Neural cell (in vitro differentiated cells): ENCODE data around the gene SLCO2A1. TPM values are rescaled to one million over a fixed set of nuclear protein-coding genes. Genes with fewer than 3 reads are reported as not detected.

Source experiments
- H2AFZ ChIP-seq: fragments of 200-600, 300-800 bp; sonication (generic), shearing (Covaris generic); 2 replicates; pipeline ENCODE4 v1.6.0; 2014; ENCODE audit warnings: low read depth, mild to moderate bottlenecking, antibody characterized with exemption, low read length, moderate library complexity
- H3F3A ChIP-seq: fragments of 200-600 bp; shearing (Covaris generic); 2 replicates; pipeline ENCODE4 v1.6.1; 2016; ENCODE audit warnings: mild to moderate bottlenecking, moderate library complexity, mixed read lengths, antibody characterized with exemption, low read length; ENCODE audit not compliant: insufficient read depth, poor library complexity, severe bottlenecking
- H3K27ac ChIP-seq: fragments of 200-600, 300-800 bp; sonication (generic), shearing (Covaris generic); 2 replicates; pipeline ENCODE4 v1.5.1; 2014; ENCODE audit warnings: mild to moderate bottlenecking, low read length, moderate library complexity
- H3K27me3 ChIP-seq: fragments of 300-800, 200-600 bp; sonication (generic), shearing (Covaris generic); 2 replicates; pipeline ENCODE4 v1.6.0; 2014; ENCODE audit warnings: mild to moderate bottlenecking, low read depth, low read length, moderate library complexity; ENCODE audit not compliant: insufficient read depth
- H3K36me3 ChIP-seq: fragments of 300-800, 200-600 bp; sonication (generic), shearing (Covaris generic); 2 replicates; pipeline ENCODE4 v1.5.1; 2014; ENCODE audit warnings: mild to moderate bottlenecking, antibody characterized with exemption, low read length, moderate library complexity; ENCODE audit not compliant: insufficient read depth
- H3K4me2 ChIP-seq: fragments of 300-800, 200-600 bp; sonication (generic), shearing (Covaris generic); 2 replicates; pipeline ENCODE4 v1.6.0; 2014; ENCODE audit warnings: mild to moderate bottlenecking, low read length
- H3K4me3 ChIP-seq: fragments of 300-800, 200-600 bp; sonication (generic), shearing (Covaris generic); 2 replicates; pipeline ENCODE4 v1.5.1; 2014; ENCODE audit warnings: mild to moderate bottlenecking, low read length, moderate library complexity
- H3K79me2 ChIP-seq: fragments of 200-600 bp; shearing (Covaris generic); replicated peaks from 2 replicates; pipeline ENCODE4 v1.6.0; 2014; ENCODE audit warnings: mild to moderate bottlenecking, low read length, moderate library complexity; ENCODE audit not compliant: insufficient read depth
- H3K9ac ChIP-seq: fragments of 300-800, 200-600 bp; sonication (generic), shearing (Covaris generic); 2 replicates; pipeline ENCODE4 v1.6.1; 2016; ENCODE audit warnings: mild to moderate bottlenecking, low read length, mixed read lengths
- H3K9me2 ChIP-seq: fragments of 200-600 bp; shearing (Covaris generic); 2 replicates; pipeline ENCODE4 v1.6.1; 2016; ENCODE audit warnings: mild to moderate bottlenecking, low read length, mixed read lengths; ENCODE audit not compliant: insufficient read depth
- H3K9me3 ChIP-seq: fragments of 200-600, 300-800 bp; sonication (generic), shearing (Covaris generic); 2 replicates; pipeline ENCODE4 v1.6.1; 2016; ENCODE audit warnings: mild to moderate bottlenecking, mixed run types, low read length, moderate library complexity, mixed read lengths
- H4K20me1 ChIP-seq: fragments of 200-600 bp; shearing (Covaris generic); 2 replicates; pipeline ENCODE4 v1.6.1; 2016; ENCODE audit warnings: mild to moderate bottlenecking, mixed run types; ENCODE audit not compliant: insufficient read depth
- EP300 ChIP-seq: fragments of 450-650 bp; conservative IDR thresholded peaks from 2 replicates; pipeline ENCODE4 v1.6.1; 2014; ENCODE audit warnings: antibody characterized with exemption, mild to moderate bottlenecking, moderate library complexity; ENCODE audit not compliant: poor library complexity, severe bottlenecking
- EZH2 ChIP-seq: fragments of 200-600, 300-800 bp; shearing (Covaris generic), sonication (generic); IDR thresholded peaks from 2 replicates; pipeline ENCODE4 v1.6.1; 2014; ENCODE audit warnings: antibody characterized with exemption, low read length, borderline replicate concordance, mild to moderate bottlenecking; ENCODE audit not compliant: insufficient read depth, poor library complexity, severe bottlenecking
- MXI1 ChIP-seq: fragments of 450-650 bp; conservative IDR thresholded peaks from 2 replicates; pipeline ENCODE4 v1.6.1; 2014; ENCODE audit warnings: antibody characterized with exemption, mild to moderate bottlenecking; ENCODE audit not compliant: poor library complexity, severe bottlenecking
- POLR2AphosphoS5 ChIP-seq: IDR thresholded peaks from 2 replicates; pipeline ENCODE4 v1.6.1; 2012
- RAD21 ChIP-seq: fragments of 450-650 bp; conservative IDR thresholded peaks from 2 replicates; pipeline ENCODE4 v1.6.1; 2014; ENCODE audit warnings: antibody characterized with exemption, mild to moderate bottlenecking, moderate library complexity
- SMC3 ChIP-seq: fragments of 450-650 bp; conservative IDR thresholded peaks from 2 replicates; pipeline ENCODE4 v1.6.1; 2014; ENCODE audit warnings: antibody characterized with exemption, mild to moderate bottlenecking, moderate library complexity; ENCODE audit not compliant: poor library complexity
- TAF1 ChIP-seq: IDR thresholded peaks from 2 replicates; pipeline ENCODE4 v1.6.1; 2012; ENCODE audit warnings: low read depth
- polyA plus RNA-seq: library from polyadenylated mRNA; depleted of rRNA; stranded (reverse); fragments of >200 nt; gene quantifications from 2 replicates; pipeline ENCODE4 v1.2.3, GENCODE V29; 2014
- TF ChIP-seq, protein P1 (sequence below): IDR thresholded peaks from 2 replicates; pipeline ENCODE4 v1.6.1; 2012; ENCODE audit warnings: borderline replicate concordance
- TF ChIP-seq, protein P2 (sequence below): fragments of 450-650 bp; IDR thresholded peaks from 2 replicates; pipeline ENCODE4 v1.5.1; 2014; ENCODE audit warnings: antibody characterized with exemption, mild to moderate bottlenecking, moderate library complexity; ENCODE audit not compliant: poor library complexity, severe bottlenecking

Gene SLCO2A1
- polyA plus RNA-seq, 1 donor from 2014 or later: not detected

DNA sequence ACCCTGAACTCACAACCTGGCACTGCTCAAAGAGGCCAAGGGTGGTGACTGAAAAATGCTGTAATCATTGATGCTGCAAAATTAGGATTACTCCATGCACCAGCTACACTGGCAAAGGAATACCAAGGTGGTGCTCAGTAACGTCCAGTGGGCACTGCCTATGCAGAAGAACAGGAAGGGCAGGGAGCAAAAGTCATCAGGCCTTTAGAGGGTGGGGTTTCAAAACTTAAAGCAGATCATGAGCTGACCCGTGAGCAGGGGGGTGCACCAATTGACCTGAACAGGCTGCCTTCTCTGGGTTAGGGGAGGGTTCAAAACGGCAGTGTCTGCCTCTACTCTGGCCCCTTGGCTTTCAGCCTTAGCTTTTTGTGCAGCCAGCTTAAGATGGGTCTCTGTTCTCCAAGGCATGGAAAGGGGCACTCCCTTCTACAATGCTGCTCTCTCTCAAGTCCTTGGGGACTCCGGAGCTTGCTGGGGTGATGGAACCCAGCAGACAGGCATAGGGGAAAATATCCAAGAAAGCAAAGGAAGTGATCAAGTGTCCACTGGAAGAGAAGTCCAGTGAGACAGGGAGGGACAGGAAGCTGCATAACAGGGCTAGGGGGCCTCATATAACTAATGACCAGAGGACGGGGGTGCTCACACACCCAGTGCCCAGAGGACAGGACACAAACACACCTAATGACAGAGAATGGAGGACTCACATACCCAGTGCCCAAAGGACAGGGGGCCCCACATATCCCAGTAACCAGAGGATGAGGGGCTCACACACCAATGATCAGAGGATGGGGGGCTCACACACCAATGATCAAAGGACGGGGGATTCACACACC, 145.5 kb downstream of the SLCO2A1 start:
- no peaks in the 10 kb centered on the region for H3K9me2 ChIP-seq
- peaks cover 7% of the 10 kb centered on the region for H3K36me3 ChIP-seq
- no peaks in the 10 kb centered on the region for H4K20me1 ChIP-seq
- H2AFZ ChIP-seq: no peak overlapping the region
- no peaks in the 10 kb centered on the region for H3K9me3 ChIP-seq
- TF ChIP-seq RAD21: no peak
- TF ChIP-seq EP300: no peak
- TF ChIP-seq POLR2AphosphoS5: no peak
- TF ChIP-seq SMC3: no peak
- no peak for TF ChIP-seq MXI1
- TF ChIP-seq TAF1: no peak
- TF ChIP-seq, protein P1, sequence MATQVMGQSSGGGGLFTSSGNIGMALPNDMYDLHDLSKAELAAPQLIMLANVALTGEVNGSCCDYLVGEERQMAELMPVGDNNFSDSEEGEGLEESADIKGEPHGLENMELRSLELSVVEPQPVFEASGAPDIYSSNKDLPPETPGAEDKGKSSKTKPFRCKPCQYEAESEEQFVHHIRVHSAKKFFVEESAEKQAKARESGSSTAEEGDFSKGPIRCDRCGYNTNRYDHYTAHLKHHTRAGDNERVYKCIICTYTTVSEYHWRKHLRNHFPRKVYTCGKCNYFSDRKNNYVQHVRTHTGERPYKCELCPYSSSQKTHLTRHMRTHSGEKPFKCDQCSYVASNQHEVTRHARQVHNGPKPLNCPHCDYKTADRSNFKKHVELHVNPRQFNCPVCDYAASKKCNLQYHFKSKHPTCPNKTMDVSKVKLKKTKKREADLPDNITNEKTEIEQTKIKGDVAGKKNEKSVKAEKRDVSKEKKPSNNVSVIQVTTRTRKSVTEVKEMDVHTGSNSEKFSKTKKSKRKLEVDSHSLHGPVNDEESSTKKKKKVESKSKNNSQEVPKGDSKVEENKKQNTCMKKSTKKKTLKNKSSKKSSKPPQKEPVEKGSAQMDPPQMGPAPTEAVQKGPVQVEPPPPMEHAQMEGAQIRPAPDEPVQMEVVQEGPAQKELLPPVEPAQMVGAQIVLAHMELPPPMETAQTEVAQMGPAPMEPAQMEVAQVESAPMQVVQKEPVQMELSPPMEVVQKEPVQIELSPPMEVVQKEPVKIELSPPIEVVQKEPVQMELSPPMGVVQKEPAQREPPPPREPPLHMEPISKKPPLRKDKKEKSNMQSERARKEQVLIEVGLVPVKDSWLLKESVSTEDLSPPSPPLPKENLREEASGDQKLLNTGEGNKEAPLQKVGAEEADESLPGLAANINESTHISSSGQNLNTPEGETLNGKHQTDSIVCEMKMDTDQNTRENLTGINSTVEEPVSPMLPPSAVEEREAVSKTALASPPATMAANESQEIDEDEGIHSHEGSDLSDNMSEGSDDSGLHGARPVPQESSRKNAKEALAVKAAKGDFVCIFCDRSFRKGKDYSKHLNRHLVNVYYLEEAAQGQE: no peak
- TF ChIP-seq EZH2: no peak
- TF ChIP-seq, protein P2, sequence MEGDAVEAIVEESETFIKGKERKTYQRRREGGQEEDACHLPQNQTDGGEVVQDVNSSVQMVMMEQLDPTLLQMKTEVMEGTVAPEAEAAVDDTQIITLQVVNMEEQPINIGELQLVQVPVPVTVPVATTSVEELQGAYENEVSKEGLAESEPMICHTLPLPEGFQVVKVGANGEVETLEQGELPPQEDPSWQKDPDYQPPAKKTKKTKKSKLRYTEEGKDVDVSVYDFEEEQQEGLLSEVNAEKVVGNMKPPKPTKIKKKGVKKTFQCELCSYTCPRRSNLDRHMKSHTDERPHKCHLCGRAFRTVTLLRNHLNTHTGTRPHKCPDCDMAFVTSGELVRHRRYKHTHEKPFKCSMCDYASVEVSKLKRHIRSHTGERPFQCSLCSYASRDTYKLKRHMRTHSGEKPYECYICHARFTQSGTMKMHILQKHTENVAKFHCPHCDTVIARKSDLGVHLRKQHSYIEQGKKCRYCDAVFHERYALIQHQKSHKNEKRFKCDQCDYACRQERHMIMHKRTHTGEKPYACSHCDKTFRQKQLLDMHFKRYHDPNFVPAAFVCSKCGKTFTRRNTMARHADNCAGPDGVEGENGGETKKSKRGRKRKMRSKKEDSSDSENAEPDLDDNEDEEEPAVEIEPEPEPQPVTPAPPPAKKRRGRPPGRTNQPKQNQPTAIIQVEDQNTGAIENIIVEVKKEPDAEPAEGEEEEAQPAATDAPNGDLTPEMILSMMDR: no peak
- H3K9ac ChIP-seq: no peak overlapping the region
- H3K27ac ChIP-seq: no peak overlapping the region
- H3K27me3 ChIP-seq: no peaks in the 10 kb centered on the region
- H3K4me3 ChIP-seq: no peak overlapping the region
- H3K79me2 ChIP-seq: peaks cover 24% of the 10 kb centered on the region
- H3F3A ChIP-seq: no peaks in the 10 kb centered on the region
- H3K4me2 ChIP-seq: no peak overlapping the region

DNA sequence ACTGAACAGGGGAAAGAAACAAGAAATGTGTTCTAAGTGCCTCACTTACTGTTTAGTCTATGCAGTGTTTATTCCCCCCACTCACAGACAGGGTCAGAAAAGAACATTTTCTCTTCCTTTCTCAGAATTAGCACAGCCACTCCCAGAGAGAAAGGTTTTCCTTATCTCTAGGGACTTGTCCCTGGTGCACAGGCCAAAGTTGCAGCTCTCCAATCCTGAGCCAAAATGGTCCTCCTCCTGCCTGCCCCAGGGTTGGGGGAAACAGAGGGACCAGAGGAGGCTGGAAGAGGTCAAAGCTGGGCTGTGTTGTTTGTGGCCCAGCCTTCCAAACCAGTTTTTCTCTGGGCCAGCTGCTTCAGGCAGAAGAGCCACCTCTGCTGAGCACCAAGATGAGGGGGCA, 146.1 kb downstream of the SLCO2A1 start:
- H3K9ac ChIP-seq: no peak overlapping the region
- peaks cover 24% of the 10 kb centered on the region for H3K79me2 ChIP-seq
- H3K27ac ChIP-seq: no peak overlapping the region
- no peaks in the 10 kb centered on the region for H3K9me2 ChIP-seq
- no peak overlapping the region for H3K4me2 ChIP-seq
- no peaks in the 10 kb centered on the region for H3K27me3 ChIP-seq
- no peaks in the 10 kb centered on the region for H4K20me1 ChIP-seq
- TF ChIP-seq EP300: no peak
- H2AFZ ChIP-seq: no peak overlapping the region
- H3F3A ChIP-seq: no peaks in the 10 kb centered on the region
- H3K9me3 ChIP-seq: no peaks in the 10 kb centered on the region
- peaks cover 7% of the 10 kb centered on the region for H3K36me3 ChIP-seq
- H3K4me3 ChIP-seq: no peak overlapping the region
